Limb (tissue), 2 donors: ENCODE measurements around the gene KDF1.
"Not testable (repeated sequence)": the region's sequence is repeated elsewhere in the genome, so short reads cannot be mapped to it uniquely, and the experiment has no call there.

Source experiments
- DNase-seq, 2 donors: peaks; one replicate each; pipeline ENCODE4 v3.0.0-alpha.2; 2016; ENCODE audit errors: extremely low spot score in 2 of 2

KDF1 gene

DNA sequence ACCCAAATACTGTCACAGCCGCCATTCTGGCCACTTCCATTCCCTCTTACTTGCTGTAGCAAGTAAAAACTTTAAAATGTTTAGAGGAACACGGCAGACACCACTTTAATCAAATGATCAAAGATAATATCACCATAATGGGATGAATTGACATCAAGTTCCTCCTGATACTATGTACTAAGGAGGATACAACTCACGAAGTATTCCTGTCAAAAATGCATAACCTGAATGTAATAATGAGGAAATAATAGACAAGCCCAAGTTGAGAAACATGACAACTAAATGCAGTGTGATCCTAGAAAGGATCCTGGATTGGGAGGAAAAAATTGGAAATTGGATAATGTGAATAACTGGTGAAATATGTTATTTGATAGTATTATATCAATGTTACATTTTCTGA is 3.9 kb downstream of the KDF1 start:
- DNase-seq: no peak

- no peak for DNase-seq
These were observed 6.9 kb downstream of the KDF1 start for GRCh38 chr1:26953374-26953773.

- no peak for DNase-seq
These were observed 8.3 kb downstream of the KDF1 start for GRCh38 chr1:26951821-26952497.

GRCh38 chr1:26951216-26951615 is 9.1 kb downstream of the KDF1 start:
- DNase-seq: no peak

- DNase-seq: no peak
These were observed 9.7 kb downstream of the KDF1 start for GRCh38 chr1:26950602-26951001.

DNA sequence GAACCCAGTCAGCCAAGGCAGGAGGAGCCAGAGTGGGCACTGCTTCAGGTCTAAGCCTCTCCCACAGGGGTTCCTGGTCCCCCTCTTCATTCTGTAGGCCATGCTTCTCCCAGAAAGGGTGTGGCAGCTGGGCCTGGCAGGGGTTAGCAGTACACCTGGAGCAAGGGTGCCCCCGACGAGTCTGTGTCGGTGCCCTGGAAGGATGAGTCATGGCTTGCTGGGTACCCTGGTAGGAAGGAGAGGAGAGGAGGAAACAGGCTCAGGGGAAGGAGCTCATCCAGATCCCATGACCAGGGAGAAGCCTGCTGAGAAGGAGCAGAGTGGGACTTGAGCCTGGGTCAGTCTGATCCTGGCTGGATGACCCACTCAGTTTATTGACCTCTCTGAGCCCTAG is 10.3 kb downstream of the KDF1 start:
- DNase-seq: no peak

- DNase-seq: no peak
These were observed 10.9 kb downstream of the KDF1 start for GRCh38 chr1:26949266-26949925.

DNA sequence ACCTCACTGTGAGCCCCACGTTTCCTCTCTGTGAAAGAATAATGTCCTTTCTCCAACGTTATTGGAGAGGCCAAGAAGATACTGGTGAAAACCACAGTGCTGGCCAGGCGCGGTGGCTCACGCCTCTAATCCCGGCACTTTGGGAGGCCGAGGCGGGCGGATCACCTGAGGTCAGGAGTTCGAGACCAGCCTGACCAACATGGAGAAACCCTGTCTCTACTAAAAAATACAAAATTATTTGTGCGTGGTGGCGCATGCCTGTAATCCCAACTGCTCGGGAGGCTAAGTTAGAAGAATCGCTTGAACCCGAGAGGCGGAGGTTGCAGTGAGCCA is 11.6 kb downstream of the KDF1 start:
- DNase-seq: not testable (repeated sequence)

GRCh38 chr1:26946270-26946669 is 14.0 kb downstream of the KDF1 start:
- DNase-seq: no peak

DNA sequence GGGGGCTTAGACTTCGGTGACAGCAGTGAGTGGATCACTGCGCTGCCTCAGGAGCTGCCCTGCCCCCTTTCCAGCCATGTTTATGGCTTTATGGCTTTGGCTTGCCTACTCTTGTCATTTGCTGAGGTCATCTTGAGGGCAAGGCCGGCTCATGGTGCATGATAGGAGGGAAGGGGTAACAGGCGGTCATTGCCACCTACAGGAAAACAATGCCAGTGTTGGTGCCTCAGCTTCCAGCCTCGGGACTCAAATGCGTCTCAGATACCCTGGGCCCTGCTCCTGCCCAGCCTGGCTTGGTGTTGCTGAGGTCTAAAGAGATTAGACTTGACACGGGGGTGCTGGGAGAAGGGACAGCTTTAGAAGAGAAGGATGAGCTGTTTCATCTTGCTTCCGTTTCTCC is 14.5 kb downstream of the KDF1 start:
- DNase-seq: no peak

GRCh38 chr1:26945138-26945537 is 15.1 kb downstream of the KDF1 start:
- DNase-seq: no peak

DNA sequence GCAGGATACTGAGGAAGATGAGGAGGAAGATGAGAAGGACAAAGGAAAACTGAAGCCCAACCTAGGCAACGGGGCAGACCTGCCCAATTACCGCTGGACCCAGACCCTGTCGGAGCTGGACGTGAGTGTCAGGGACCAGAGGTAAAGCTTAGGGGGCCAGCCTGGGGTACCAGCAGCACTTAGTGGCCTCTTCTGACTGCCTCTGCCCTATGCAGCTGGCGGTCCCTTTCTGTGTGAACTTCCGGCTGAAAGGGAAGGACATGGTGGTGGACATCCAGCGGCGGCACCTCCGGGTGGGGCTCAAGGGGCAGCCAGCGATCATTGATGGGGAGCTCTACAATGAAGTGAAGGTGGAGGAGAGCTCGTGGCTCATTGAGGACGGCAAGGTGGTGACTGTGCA is 17.6 kb downstream of the KDF1 start:
- DNase-seq: no peak

DNA sequence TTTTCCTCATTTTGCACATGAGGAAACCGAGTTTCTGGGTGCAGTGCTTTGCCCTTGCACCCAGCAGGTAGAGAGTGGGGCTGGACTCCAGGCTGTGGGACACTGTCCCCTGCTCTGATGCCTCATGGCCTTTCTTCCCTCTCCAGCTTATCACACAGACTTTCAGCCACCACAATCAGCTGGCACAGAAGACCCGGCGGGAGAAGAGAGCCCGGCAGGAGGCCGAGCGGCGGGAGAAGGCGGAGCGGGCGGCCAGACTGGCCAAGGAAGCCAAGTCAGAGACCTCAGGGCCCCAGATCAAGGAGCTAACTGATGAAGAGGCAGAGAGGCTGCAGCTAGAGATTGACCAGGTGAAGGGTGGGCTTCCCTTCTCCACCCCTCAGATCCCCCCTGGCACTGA is 19.0 kb downstream of the KDF1 start:
- no peak for DNase-seq

DNA sequence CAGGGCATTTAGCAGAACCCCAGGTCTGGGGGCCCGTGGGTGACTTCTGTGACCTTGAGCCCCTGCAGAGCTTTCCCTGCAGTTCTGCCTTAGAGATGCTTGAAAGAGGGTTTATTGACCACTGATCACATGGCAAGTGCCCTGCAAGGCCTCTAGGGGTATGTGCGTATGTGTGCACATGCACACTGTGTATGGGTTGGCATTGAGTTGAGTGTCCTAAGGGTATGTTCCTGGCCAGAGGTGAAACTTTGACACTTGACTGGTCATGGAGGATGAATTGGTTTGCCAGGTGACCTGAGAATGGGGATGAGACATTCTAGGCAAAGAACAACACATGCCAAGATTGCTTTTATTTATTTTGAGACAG is 21.6 kb downstream of the KDF1 start:
- DNase-seq: no peak

DNA sequence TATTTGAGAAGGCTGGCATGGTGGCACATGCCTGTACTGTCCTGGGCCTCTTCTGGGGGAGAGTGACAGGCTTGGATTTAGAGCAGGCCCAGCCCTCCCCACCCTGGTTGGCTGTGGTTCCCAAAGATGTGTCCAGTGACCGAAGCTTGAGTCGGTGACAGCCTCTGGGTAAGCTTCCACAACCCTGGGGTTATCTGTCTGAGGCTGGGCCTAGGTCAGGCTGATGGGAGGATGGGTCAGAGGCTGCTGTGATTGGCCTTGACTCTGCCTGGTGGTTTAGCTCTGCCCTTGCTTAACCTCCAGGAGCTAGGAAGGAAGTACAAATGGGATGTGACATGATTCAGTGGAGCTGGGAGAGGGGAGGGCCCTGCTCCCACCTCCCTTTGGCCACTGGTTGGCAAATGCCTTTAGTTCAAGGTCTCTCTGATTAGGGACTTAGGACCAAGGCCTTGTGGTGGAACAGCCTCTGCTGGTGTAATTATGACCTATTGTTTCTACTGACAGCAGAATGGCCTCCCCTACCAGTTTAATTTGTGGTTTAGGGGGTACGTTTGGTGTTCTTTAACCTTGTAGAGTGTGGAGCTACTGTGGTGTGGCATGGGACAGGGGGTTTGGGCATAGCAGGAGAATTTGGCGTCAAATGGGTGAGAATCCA is 22.1 kb downstream of the KDF1 start:
- no peak for DNase-seq

DNA sequence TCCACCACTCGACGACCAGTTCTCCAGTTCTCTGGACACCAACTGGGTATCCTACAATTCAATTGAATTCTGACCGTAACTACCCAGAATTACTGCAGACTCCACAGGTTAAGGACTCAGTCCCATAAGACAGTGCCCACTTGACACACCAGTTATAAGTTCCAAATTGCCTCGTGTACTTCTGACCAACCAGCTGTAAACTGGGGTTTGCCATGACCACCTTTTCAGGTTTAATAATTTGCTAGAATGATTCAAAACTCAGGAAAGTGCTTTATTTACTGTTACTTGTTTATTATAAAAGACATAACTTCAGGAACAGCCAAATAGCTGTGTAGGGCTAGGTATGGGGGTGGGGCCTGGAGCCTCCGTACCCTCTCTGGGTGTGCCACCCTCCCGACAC is 23.4 kb downstream of the KDF1 start:
- DNase-seq: no peak

DNA sequence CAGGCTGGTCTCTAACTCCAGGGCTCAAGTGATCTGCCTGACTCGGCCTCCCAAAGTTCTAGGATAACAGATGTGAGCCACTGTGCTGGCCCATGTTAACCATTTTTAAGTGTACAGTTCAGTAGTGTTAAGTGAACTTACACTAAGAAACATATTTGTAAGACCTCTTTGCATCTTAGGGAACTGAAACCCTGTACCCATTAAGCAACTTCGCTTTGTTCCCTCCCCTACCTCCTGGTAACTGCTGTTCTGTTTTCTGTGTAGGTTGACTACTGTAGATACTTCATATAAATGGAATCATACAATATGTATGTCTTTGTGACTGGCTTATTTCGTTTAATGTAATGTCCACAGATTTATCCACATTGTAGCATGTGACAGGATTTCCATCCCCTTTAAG is 27.7 kb downstream of the KDF1 start:
- no peak for DNase-seq

- DNase-seq: no peak
These were observed 36.6 kb downstream of the KDF1 start for GRCh38 chr1:26923711-26924110.

GRCh38 chr1:26922901-26923300 is 37.4 kb downstream of the KDF1 start:
- no peak for DNase-seq

DNA sequence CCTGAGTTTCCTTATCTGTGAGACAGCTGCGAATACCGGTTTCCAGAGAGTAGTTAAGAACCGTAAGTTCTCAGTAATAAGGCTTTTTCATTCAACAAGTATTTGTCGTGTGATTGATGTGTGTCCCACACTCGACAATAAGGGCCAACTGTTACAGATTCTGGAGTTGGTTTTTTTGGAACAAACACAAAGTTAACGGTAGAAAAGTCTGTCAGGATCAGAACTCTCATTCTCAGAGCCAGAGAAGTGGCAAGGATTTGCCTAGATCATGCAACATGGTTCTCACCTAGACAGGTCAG is 37.9 kb downstream of the KDF1 start:
- no peak for DNase-seq

DNA sequence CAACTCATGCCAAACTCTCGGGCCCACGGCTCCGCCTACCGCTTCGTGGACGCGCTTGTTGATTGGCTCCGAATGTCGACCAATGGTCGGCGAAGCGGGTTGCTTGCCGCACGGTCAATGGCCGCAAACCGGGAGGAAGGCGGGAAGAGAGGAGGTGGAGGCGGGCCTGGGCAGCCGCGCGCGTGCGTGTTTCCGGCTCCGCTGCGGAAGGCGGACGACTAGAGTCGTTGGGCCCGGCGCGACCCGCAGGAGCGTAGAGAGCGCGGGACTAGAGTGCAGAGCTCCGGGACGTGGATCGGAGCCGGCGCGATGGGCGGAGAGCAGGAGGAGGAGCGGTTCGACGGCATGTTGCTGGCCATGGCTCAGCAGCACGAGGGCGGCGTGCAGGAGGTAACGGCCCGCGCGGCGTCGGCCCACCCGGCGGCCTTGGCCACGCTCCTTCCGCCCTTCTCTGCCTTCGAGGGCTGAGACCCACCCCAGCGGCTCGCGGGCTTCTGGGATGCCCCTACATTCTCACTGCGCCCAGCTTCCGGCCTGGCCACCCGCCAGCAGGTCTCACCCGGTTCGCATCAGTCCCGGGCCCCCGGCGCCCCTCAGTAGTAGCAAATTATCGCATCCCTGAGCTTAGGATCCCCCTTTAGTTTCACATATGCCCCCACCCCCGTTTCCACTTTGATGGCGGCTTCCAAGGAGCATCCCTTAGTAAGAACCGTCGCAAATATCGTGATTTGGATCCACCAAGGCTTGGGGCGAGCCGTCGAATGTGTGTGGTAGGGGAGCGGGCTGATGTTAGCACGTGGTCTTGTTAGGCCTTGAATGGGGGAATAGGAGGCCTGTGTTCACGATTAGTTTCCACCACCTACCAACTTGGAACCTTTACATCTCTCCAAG is 38.5 kb downstream of the KDF1 start, which contains the start of gene NUDC:
TSS of gene NUDC (plus strand) at position 204 of the 891 bp plus-strand sequence. CDS start at position 310, 106 bp downstream.
- peak; percentile 95 to 97 for DNase-seq

DNA sequence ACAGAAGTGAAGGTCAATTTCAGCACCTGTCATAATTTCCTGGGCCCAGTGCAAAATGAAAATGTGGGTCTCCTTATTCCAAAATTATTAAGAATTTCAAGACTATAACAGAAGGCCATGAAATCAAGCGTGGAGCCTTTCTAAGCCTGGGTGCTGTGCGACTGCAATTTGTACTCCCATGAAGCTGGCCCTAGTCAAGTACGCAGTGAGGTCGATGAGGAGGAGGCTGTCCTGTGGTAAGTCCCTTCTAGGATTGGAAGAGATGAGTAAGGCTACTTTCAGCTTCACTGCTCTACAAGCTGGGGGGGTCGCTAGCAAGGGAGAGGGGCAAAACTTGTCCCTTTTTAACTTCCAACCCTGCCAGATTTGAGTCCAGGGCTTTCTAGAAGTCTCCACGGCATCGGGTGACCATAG is 39.1 kb downstream of the KDF1 start:
- no peak for DNase-seq
